ENCODE data around the gene PITPNC1. TPM values are rescaled to one million over a fixed set of nuclear protein-coding genes. Genes with fewer than 3 reads are reported as not detected.

Gene PITPNC1
- total and polyA plus RNA-seq, 2 of the 13 experiments (the other 11 are each of a cell fraction or from before 2014, with no cell fraction given), result 4.1 to 5.7 TPM

GRCh38 chr17:67364847-67365737 lies 12.0 kb upstream of the PITPNC1 start (continued):
- TF ChIP-seq ZNF331 (CRISPR knock-in tag; IDR thresholded peaks at IDR 0.05) (no peak), SOX5 (CRISPR knock-in tag; IDR thresholded peaks at IDR 0.05; ENCODE audit: borderline replicate concordance) (0 out of 2 replicates have a peak, but pooled peaks have one; percentile 14), SCMH1 (CRISPR knock-in tag; IDR thresholded peaks at IDR 0.05; ENCODE audit: borderline replicate concordance) (no peak), CREBL2 (CRISPR knock-in tag; IDR thresholded peaks at IDR 0.05; ENCODE audit: borderline replicate concordance) (no peak), ZNF580 (CRISPR knock-in tag; IDR thresholded peaks at IDR 0.05; ENCODE audit: borderline replicate concordance, low read depth) (no peak), BHLHE40 (IDR thresholded peaks at IDR 0.05; ENCODE audit: low read length) (no peak), FOXO4 (CRISPR knock-in tag; conservative IDR thresholded peaks at IDR 0.05) (no peak), ZNF12 (CRISPR knock-in tag; IDR thresholded peaks at IDR 0.05) (no peak), ZNF343 (CRISPR knock-in tag; IDR thresholded peaks at IDR 0.05) (no peak), FOSL2 (CRISPR knock-in tag; IDR thresholded peaks at IDR 0.05) (0 out of 2 replicates have a peak, but pooled peaks have one; percentile 13), IKZF4 (CRISPR knock-in tag; IDR thresholded peaks at IDR 0.05; ENCODE audit: borderline replicate concordance, low read depth, not compliant biosample characterization) (peak; percentile 74), ZNF776 (CRISPR knock-in tag; IDR thresholded peaks at IDR 0.05) (no peak), ZNF484 (CRISPR knock-in tag; IDR thresholded peaks at IDR 0.05; ENCODE audit: borderline replicate concordance, low read depth) (no peak), ZNF333 (CRISPR knock-in tag; IDR thresholded peaks at IDR 0.05; ENCODE audit: borderline replicate concordance) (no peak), ZNF629 (CRISPR knock-in tag; conservative IDR thresholded peaks at IDR 0.05) (no peak), SAP130 (CRISPR knock-in tag; IDR thresholded peaks at IDR 0.05; ENCODE audit: low read depth) (no peak), RNF2 (conservative IDR thresholded peaks at IDR 0.05; ENCODE audit: low read depth) (no peak), ZNF329 (CRISPR knock-in tag; IDR thresholded peaks at IDR 0.05; ENCODE audit: low read depth) (no peak), ZNF10 (CRISPR knock-in tag; IDR thresholded peaks at IDR 0.05; ENCODE audit: borderline replicate concordance, low read depth) (no peak), ZNF784 (CRISPR knock-in tag; IDR thresholded peaks at IDR 0.05; ENCODE audit: borderline replicate concordance) (0 out of 2 replicates have a peak, but pooled peaks have one; percentile 26), ZSCAN22 (CRISPR knock-in tag; IDR thresholded peaks at IDR 0.05) (no peak), TARDBP (CRISPR knock-in tag; IDR thresholded peaks at IDR 0.05) (no peak; the same call in 1 of the 2 replicates), ZNF687 (CRISPR knock-in tag; IDR thresholded peaks at IDR 0.05) (peak; percentile 46), AHR (CRISPR knock-in tag; IDR thresholded peaks at IDR 0.05) (no peak)
